Measurements from ENCODE around the gene PCP2.

Gene PCP2

GRCh38 chr19:7638802-7639465, 5.4 kb upstream of the PCP2 start:
- DNase-seq: no peak

- no peak for DNase-seq
Measured at GRCh38 chr19:7637374-7638256, 4.1 kb upstream of the PCP2 start.

- no peak for DNase-seq
Measured at GRCh38 chr19:7636691-7637373, 3.3 kb upstream of the PCP2 start, which contains the start of gene STXBP2. TSS of gene STXBP2 (plus strand) at chr19:7637110. CDS start at chr19:7637150, 40 bp downstream.

- no peak for DNase-seq
Measured at GRCh38 chr19:7636317-7636690, 2.8 kb upstream of the PCP2 start.

- no peak for DNase-seq
Measured at GRCh38 chr19:7635670-7636069, 2.2 kb upstream of the PCP2 start.

- DNase-seq: no peak
Measured at GRCh38 chr19:7632340-7633203, 947 bp downstream of the PCP2 start.

- no peak for DNase-seq
Measured at GRCh38 chr19:7631577-7631976, 1.9 kb downstream of the PCP2 start.

GRCh38 chr19:7629347-7630054, 4.0 kb downstream of the PCP2 start, which contains the start of the genes PET100 and XAB2:
TSS of gene PET100 (plus strand) at chr19:7629793. CDS start at chr19:7629834, 41 bp downstream.
TSS of gene XAB2 (minus strand) at chr19:7629545. CDS start at chr19:7629527, 18 bp downstream.
- DNase-seq: peak; percentile 98

- DNase-seq: no peak
Measured at GRCh38 chr19:7628589-7629311, 4.8 kb downstream of the PCP2 start.

- no peak for DNase-seq
Measured at GRCh38 chr19:7627166-7627565, 6.4 kb downstream of the PCP2 start.

GRCh38 chr19:7625763-7626372, 7.7 kb downstream of the PCP2 start:
- no peak for DNase-seq

- no peak for DNase-seq
Measured at GRCh38 chr19:7624810-7625209, 8.7 kb downstream of the PCP2 start.

GRCh38 chr19:7623725-7624603, 9.6 kb downstream of the PCP2 start:
- no peak for DNase-seq

GRCh38 chr19:7622933-7623685, 10.4 kb downstream of the PCP2 start:
- no peak for DNase-seq

GRCh38 chr19:7620442-7621412, 12.8 kb downstream of the PCP2 start:
- no peak for DNase-seq

- no peak for DNase-seq
Measured at GRCh38 chr19:7619671-7620441, 13.7 kb downstream of the PCP2 start.
